CD4-positive, alpha-beta T cell treated with Interleukin-10 for 1 hour (primary cell): ENCODE results near the gene LRRC56.

Experiments used
- DNase-seq: peaks from one replicate; pipeline ENCODE4 v3.0.0-alpha.2; 2020

The LRRC56 gene, protein sequence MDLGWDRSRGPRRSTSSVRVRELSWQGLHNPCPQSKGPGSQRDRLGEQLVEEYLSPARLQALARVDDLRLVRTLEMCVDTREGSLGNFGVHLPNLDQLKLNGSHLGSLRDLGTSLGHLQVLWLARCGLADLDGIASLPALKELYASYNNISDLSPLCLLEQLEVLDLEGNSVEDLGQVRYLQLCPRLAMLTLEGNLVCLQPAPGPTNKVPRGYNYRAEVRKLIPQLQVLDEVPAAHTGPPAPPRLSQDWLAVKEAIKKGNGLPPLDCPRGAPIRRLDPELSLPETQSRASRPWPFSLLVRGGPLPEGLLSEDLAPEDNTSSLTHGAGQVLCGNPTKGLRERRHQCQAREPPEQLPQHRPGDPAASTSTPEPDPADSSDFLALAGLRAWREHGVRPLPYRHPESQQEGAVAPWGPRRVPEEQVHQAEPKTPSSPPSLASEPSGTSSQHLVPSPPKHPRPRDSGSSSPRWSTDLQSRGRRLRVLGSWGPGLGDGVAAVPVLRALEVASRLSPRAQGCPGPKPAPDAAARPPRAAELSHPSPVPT

DNA sequence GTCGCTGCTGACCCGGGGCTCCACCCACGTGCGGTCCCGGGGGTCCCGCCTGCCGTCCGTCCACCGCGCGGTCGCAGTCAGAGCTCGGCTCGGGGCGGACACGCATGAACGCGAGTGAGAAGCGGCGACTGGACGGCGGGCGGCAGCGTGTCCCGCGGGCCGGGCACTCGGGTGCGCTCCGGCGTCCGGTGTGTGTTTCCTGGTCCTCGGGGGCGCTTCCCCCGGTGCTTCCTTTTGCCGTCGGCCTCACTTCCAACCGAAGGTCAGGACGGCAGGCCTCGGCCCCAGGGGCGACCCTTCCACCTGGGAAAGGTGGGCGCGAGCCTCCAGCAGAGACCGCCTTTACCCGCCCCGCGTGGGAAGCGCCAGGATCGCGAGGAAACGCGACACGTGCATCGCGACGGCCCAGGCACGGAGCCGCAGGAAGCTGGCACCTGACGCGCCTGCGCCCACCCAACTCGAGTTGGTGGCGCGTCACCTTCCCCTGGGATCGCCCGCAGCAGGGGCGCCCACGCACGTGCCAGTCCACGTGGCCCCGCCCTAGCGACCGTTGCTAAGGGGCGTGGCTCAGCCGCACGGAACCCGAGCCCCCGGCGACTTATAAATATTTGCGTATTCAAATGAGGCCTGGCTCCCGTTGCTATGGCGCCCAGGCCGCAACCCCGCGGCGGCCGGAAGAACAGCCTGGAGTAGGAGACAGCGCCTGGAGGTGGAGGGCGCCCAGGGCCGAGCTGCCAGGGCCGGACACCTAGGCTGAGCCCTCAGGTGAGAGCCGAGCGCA is at the start of gene LRRC56:
TSS of gene LRRC56 (plus strand) at position 687 of the 781 bp plus-strand sequence. CDS start 3,158 bp downstream, outside the sequence.
- peak; percentile 96 for DNase-seq

DNA sequence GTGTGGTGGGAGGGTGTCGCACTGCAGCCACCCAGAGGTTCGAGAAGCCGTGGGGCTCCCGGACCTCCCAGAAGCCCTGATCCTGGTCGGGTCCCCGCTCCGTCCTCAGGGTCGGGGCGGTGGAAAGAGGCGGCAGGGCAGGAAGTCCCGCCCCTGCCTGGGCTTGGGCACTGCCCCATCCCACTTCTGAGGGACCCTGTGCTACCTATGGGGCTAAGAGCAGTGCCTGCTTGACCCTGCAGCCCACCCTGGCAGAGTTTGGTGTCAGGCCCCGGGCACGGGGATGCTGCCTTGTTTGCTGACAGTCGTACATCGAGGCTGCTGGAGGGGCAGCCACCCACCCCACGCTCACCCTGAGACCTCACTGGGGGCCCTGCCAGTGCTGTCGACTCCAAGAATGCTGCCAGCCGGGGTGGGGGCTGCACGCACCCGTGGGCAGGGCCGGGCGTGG is 49.7 kb upstream of the LRRC56 start:
- no peak for DNase-seq

DNA sequence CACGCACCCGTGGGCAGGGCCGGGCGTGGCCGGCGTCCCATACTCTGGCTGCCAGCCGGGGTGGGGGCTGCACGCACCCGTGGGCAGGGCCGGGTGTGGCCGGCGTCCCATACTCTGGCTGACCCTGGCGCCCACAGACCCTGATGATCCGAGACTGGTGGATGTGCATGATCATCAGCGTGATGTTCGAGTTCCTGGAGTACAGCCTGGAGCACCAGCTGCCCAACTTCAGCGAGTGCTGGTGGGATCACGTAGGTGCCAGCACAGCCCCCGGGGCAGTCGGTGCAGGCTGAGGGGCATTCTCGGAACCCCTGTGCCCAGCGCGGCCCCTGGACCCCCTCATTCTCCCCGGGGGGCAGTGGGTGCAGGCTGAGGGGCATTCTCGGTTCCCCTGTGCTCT is 49.3 kb upstream of the LRRC56 start:
- DNase-seq: no peak

DNA sequence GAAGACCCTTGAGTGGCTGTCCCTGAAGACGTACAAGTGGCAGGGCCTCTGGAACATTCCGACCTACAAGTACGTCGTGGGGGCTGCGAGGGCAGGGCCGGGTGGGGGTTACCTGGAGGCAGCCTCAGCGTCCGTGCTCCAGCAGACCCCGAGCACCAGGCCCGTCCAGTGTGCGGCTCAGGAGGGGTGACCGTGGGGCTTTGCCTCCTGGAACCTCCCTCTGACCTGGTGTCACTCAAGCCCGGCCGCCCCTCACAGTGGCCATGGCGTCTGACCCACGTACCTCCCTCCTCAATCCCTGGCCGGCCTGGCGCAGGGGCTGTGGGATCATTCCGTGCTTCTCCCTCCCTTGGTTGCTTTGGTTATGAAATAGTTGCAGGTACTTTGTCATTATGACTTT is 48.7 kb upstream of the LRRC56 start:
- DNase-seq: no peak

DNA sequence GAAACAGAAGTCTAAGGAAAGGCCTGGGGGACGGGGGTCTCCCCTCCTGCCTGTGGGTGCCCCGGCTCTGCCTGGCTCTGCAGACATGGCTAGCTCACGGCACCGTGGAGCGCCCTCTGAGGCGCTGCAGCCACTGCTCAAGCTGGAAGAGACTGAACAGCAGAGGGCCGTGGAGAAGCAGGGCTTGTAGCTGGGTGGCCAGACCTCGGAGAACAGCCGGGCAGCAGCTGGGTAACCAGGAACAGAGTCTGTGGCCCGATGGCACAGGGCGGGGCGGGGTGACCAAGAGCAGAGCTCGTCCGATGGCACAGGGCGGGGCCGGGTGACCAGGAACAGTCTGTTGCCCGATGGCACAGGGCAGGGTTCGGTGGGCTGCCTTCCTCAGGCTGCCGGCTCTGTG is 48.3 kb upstream of the LRRC56 start:
- DNase-seq: no peak

DNA sequence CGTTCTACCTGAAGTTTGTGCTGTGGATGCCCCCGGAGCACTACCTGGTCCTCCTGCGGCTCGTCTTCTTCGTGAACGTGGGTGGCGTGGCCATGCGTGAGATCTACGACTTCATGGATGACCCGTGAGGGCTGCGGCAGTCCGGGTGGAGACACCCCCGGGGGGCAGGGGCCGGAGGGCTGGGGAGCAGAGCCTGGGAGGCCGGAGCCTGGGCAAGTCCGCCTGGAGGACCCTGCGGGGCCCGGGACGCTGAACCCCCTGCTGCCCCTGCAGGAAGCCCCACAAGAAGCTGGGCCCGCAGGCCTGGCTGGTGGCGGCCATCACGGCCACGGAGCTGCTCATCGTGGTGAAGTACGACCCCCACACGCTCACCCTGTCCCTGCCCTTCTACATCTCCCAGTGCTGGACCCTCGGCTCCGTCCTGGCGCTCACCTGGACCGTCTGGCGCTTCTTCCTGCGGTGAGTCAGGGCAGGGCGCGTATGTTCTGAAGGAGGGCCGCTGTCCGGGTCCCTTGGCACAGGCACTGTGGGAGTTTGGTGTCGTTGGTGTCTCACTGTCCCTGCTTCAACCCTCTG is 47.6 kb upstream of the LRRC56 start:
- no peak for DNase-seq

DNA sequence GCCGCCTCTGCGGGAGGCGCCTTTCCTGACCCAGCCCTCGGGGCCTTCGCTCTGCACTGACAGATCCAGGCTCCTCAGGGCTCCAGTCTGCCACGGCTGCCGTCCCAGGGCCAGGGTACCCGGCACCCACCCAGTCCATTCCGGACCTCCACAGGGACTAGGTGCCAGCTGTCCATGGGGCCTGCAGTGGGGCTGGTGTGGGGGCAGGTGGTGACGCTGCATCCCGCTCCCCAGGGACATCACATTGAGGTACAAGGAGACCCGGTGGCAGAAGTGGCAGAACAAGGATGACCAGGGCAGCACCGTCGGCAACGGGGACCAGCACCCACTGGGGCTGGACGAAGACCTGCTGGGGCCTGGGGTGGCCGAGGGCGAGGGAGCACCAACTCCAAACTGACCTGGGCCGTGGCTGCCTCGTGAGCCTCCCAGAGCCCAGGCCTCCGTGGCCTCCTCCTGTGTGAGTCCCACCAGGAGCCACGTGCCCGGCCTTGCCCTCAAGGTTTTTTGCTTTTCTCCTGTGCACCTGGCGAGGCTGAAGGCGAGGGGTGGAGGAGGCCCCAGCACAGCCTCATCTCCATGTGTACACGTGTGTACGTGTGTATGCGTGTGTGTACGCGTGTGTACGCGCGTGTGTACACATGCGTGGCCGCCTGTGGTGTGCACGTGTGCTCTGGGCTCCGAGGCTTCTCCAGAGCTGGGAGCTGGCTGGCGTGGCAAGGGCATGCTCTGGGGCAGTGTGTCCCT is 47.0 kb upstream of the LRRC56 start:
- DNase-seq: no peak

DNA sequence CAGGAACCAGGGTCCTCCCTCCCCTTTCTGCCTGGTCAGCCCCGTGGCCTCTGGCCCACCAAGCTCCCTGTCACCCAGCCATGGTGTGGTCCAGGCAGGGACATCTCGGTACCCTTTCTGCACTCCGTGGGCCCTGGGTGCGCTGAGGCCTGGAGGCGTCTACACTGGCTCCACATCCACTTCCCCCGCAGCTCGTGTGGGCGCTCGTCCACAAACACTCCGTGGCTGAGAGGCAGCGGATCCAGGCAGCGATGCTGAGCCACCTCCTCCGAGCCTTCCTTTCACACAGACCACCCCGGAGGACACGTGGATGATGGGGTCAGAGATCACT is 46.4 kb upstream of the LRRC56 start:
- DNase-seq: no peak

DNA sequence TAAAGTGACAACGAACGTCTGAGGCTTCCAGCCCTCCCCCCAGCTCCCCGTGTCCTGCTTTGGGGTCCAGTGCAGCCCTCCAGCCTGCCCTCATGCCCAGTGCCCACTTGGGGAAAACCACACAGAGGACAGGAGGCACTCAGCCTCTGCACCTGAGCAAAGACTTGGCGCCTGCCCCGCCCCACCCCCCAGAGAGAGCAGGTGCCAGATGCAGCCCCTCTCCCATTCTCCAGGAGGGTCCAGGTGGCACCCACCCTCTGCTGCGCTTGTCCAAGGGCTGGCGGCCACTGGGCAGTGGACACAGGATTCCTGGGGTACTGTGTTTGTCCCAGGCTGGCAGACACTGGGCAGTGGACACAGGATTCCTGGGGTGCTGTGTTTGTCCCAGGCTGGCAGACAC is 46.0 kb upstream of the LRRC56 start:
- DNase-seq: no peak

DNA sequence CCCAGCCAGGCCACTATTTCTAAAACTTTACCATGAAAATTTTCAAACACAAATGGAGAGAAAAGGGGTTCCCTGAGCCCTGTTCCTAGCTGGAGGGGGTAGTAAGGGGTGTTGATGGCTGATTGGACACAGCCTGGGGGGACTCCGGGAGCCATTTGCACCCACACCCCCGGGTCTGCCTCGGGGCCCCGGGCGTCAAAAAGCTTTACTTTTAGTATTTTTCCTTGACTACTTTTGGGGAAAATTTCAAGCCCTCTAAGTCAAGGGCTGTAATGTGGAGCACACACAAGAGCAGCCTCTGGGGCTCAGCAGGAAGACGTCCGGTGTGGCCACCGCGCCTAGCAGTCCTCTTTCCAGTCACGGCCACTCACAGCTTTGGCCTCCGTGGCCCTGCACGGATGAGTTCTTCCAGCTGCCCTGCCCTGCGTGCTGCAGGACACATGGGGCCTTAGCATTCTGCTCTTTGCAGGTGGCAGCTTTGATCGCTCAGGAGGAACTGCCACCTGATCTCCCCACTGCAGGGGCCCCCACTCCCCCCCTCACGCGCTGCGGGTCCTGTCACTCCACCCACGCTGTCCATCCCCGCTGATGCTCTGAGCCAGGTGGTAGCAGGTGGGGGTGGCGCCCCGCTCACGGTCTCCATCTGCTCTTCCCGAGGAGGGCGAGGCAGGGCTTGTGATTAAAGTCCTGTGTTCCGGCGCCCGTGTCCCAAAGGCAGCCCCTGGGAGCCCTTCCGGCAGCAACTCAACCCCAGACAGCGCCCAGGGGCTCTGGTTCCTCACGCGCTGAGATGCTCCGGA is 44.7 kb upstream of the LRRC56 start:
- DNase-seq: no peak

DNA sequence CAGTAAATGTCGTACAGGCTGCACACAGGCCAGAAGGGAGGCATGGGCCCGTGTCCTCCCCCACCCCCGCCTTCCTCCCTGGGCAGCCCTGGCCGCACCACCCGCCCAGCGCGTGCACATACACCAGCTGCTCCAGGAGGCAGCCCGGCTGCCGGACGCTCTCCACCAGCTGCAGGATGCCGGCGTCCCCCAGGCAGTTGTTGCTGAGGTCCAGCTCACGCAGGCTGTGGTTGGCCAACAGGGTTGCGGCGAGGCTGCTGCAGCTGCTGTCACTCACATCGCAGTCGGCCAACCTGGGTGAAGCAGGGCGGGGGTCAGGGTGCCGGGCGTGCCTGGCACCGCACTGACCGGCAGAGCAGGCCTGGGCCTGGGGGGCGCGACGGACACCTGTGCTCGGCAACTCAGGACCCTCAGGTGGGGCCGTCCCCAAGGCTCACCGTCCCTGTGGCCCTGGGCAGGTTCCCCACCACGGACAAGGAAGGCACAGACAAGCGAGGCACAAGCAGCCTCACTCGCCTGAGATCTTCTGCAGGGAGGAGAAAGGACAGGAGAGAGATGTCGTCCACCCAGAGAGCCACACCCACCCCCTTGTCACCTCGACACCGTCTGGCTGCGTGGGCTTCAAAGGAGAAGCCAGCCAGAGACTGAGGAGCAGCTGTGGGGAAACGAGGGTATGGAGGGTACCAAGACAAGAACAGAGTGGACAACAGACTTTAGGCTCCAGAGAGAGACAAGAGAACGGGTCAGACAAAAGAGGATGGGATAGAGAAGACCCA is 42.4 kb upstream of the LRRC56 start:
- DNase-seq: no peak

DNA sequence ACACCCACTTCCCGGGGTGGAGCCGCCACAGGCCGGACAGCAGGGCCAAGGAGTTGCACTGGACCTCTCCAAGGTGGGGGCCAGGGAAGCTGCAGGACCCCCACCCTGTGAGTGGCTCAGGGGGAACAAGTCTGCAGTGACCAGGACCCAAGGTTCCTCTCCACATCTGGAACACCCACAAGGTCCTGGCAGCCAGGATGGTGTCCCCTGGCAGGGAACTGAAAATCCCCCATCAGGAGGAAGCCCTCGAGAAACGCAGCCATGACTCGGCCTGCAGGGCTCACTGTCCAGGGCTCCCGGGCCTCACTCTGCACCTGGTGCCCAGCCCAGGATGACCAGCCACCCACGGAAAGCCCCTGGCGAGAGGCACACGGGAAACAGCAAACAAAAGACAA is 41.8 kb upstream of the LRRC56 start:
- no peak for DNase-seq

DNA sequence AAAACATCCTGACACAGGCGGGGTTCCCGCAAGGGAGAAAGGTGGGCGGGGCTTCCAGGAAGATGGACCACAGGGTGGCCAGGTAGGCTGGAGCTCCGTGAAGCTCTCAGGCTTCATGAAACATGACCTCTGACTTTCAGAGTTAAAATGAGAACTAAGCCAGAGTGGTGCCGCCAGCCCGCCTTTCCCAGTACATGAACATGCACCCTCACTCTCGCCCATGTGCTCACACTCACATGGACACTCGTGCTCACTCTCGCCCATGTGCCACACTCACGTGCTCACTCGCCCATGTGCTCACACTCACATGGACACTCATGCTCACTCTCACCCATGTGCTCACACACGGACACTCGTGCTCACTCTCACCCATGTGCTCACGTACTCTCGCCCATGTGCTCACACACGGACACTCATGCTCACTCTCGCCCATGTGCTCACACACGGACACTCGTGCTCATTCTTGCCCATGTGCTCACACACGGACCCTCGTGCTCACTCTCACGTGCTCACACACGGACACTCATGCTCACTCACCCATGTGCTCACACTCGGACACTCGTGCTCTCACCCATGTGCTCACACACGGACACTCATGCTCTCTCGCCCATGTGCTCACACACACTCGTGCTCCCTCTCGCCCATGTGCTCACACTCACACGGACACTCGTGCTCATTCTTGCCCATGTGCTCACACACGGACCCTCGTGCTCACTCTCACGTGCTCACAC is 40.3 kb upstream of the LRRC56 start:
- DNase-seq: no peak

DNA sequence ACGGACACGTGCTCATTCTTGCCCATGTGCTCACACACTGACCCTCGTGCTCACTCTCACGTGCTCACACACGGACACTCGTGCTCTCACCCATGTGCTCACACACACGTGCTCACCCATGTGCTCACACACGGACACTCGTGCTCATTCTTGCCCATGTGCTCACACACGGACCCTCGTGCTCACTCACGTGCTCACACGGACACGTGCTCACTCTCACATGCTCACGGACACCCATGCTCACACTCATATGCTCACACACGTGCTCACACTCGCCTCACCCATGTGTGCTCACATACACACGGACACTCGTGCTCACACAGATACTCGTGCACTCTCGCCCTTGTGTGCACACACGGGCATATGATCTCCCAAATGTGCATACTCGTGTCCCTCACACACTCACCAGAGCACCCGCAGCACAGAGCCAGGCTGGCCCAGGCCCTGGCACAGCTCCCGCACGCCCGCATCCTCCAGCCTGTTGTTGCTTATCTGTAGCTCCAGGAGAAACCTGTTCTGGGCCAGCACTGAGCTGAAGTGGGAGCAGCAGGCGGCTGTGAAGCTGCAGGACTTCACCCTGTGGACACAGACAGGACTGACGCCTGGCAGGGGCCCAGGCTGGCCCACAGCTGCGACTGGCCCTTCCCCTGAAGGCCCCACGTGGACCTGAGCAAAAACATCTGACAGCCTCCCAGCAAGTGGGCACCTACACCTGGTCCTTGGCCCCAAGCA is 39.6 kb upstream of the LRRC56 start:
- no peak for DNase-seq

DNA sequence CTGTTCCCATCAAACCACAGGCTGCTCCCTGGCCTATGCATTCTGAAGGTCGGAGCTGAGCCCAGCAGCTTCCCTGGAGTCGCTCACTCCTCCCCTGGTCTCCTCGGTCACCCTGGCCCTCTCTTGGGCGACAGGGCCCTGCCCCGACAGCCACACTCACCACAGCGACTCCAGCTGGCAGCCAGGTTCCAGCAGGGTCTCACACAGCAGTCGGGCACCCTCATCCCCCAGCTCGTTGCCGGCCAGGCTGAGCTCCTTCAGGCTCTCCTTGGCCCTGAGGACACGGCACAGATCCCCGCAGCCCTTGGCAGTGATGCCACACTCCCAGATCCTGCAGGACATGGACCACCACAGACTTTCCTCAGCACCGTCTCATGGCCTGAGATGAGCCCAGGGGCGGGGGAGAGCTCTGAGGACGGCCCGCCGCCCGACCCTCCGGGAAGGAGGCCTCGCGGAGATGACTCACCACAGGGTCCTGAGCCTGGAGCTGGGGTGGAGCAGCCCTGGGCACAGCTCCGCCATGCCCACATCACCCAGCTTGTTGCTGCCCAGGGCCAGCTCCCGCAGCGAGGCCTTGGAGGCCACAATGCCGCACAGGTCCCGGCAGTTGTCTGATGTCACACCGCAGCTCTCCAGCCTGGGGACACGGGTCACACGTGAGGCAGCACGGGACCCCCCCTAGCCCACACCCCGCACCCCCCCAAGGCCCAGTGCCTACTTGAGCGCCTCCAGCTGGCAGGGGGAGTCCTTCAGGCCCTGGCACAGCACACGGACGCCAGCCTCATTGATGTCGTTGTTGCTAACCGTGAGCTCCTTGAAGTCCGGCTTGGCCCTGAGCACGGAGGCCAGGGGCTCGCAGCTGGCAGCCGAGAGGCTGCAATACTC is 38.8 kb upstream of the LRRC56 start:
- DNase-seq: no peak

DNA sequence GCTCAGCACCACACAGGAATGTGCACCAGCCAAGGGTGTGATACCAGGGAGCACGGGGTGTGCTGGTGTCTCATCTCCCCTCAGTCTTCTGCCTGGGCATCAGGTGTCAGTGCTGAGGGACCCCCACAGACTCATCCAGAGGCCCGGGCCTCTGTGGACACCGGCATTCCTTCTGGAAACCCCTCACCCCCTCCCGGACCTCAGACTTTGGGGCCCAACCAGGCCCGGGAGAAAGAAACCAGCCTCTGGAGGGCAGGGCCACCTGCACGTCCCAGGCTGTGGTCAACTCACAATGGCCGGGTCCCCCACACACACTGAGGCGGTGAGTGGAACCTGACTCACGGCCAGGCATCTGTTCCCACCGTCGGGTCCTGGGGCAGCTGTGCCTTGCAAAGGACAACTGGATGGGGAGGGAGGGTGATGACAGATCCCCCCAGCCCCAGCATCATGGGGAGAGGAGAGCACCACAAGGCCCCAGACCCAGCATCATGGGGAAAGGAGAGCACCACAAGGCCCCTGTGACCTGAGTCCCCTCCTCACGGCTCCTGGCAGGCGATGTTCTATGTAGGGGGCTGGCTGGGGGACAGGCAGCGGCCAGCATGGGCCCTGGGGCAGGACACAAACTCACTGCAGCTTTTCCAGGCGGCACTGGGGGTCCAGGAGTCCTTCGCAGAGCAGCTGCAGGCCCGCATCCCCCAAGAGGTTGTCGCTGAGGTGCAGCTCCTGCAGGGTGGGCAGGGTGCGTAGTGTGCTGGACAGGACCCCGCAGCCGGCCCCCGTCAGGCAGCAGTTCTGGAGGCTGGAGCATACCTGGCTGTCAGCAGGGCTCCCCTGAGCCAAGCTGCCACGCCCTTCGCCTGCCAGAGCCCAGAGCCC is 37.9 kb upstream of the LRRC56 start:
- DNase-seq: no peak

DNA sequence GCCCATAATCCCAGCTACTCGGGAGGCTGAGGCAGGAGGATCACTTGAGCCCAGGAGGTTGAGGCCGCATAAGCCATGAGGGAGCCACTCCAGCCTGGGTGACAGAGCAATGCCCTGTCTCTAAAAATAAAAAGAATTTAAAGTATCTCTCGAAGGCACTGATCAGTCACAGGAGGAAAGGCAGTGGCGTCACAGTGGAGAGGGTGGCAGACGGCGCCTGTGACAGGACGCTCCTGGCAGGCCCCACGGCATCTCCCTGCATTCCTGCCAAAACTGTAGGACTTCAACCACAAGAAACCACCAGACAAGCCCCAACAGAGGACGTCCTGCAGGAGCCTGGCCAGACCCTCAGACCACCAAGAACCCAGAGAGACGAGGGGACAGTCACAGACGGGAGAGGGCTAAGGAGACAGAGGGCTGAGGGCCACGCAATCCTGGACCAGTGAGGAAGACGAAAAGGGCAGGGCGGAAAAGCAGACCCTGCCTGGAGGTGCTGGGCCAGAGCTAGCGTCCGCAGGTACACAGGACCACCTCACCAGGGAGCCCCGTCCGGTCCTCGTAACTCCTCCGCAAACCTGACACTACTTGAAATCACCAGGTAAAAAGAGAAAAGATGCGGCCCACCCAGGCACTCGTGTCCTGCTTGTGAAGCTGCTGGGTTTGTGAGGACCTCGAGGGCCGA is 36.2 kb upstream of the LRRC56 start:
- no peak for DNase-seq
